NCI-H1417 (cell line): ENCODE data around the gene NKX6-1.

Source experiments
- DNase-seq, 3 experiments: peaks; one replicate each; lab custom pipeline; 2025; lab: John Stamatoyannopoulos, UW

The NKX6-1 gene

GRCh38 chr4:84498935-84499623 lies at the start of gene NKX6-1:
TSS of gene NKX6-1 (minus strand) at chr4:84499292. CDS start at chr4:84498228, 1,064 bp downstream.
- peak; percentile 94 to 95 (median 95) for DNase-seq

GRCh38 chr4:84547211-84547610 lies 48.1 kb upstream of the NKX6-1 start:
- DNase-seq: no peak

GRCh38 chr4:84545093-84545492 lies 46.0 kb upstream of the NKX6-1 start:
- peak in 1 of 3 experiments; percentile 11 for DNase-seq

- no peak for DNase-seq
Observed at GRCh38 chr4:84535901-84536300, 36.8 kb upstream of the NKX6-1 start.

- peak in 1 of 3 experiments; percentile 6 for DNase-seq
Observed at GRCh38 chr4:84531689-84532088, 32.6 kb upstream of the NKX6-1 start.

- no peak for DNase-seq
Observed at GRCh38 chr4:84530871-84531270, 31.8 kb upstream of the NKX6-1 start.

- DNase-seq: no peak
Observed at GRCh38 chr4:84530454-84530853, 31.4 kb upstream of the NKX6-1 start.

- DNase-seq: peak; percentile 4 to 64 (median 63)
Observed at GRCh38 chr4:84529169-84529751, 30.2 kb upstream of the NKX6-1 start.

GRCh38 chr4:84527391-84527790 lies 28.3 kb upstream of the NKX6-1 start:
- DNase-seq: no peak

- DNase-seq: no peak
Observed at GRCh38 chr4:84515075-84515474, 16.0 kb upstream of the NKX6-1 start.

- DNase-seq: no peak
Observed at GRCh38 chr4:84512277-84512676, 13.2 kb upstream of the NKX6-1 start.

GRCh38 chr4:84511703-84512102 lies 12.6 kb upstream of the NKX6-1 start:
- DNase-seq: no peak

- DNase-seq: no peak
Observed at GRCh38 chr4:84507941-84508340, 8.8 kb upstream of the NKX6-1 start.

- DNase-seq: no peak
Observed at GRCh38 chr4:84504821-84505220, 5.7 kb upstream of the NKX6-1 start.

GRCh38 chr4:84503495-84504437 lies 4.7 kb upstream of the NKX6-1 start:
- peak; percentile 50 to 90 (median 85) for DNase-seq

GRCh38 chr4:84502955-84503373 lies 3.9 kb upstream of the NKX6-1 start:
- no peak for DNase-seq

GRCh38 chr4:84502333-84502954 lies 3.4 kb upstream of the NKX6-1 start:
- DNase-seq: no peak

- no peak for DNase-seq
Observed at GRCh38 chr4:84501721-84502267, 2.7 kb upstream of the NKX6-1 start.

GRCh38 chr4:84501202-84501503 lies 2.1 kb upstream of the NKX6-1 start:
- DNase-seq: no peak

GRCh38 chr4:84500386-84501201 lies 1.5 kb upstream of the NKX6-1 start:
- no peak for DNase-seq

- DNase-seq: no peak
Observed at GRCh38 chr4:84499624-84499982, 511 bp upstream of the NKX6-1 start.
